T-helper 2 cell treated with Interferon-gamma antibody and Interleukin-4, amounts not matched to agents 5 μg/mL and 100 μg/mL, for 36 hours (primary cell): ENCODE results near the gene MAPK9.

ENCODE experiments used
- DNase-seq: peaks from one replicate; pipeline ENCODE4 v3.0.0; 2021; ENCODE audit warnings: low spot score
- H3K27ac Mint-ChIP-seq: one replicate; pipeline ENCODE4 v1.8.0; 2021; ENCODE audit warnings: mild to moderate bottlenecking, mixed read lengths
- H3K27me3 Mint-ChIP-seq: one replicate; pipeline ENCODE4 v1.8.0; 2021; ENCODE audit warnings: low read depth, mixed read lengths
- H3K36me3 Mint-ChIP-seq: one replicate; pipeline ENCODE4 v1.8.0; 2021; ENCODE audit warnings: low read depth, mixed read lengths
- H3K4me1 Mint-ChIP-seq: one replicate; pipeline ENCODE4 v1.8.0; 2021; ENCODE audit warnings: low read depth, mixed read lengths
- H3K4me3 Mint-ChIP-seq: one replicate; pipeline ENCODE4 v1.8.0; 2022; ENCODE audit warnings: mild to moderate bottlenecking, moderate library complexity, mixed read lengths
- H3K9me3 Mint-ChIP-seq: one replicate; pipeline ENCODE4 v1.8.0; 2021; ENCODE audit warnings: mixed read lengths

The MAPK9 gene

GRCh38 chr5:180259260-180259611 is 32.6 kb downstream of the MAPK9 start:
- H3K4me1 Mint-ChIP-seq, result no peaks in the 10 kb centered on the region
- H3K27ac Mint-ChIP-seq, result no peak overlapping the region
- no peak for DNase-seq
- H3K9me3 Mint-ChIP-seq, result peaks cover 79% of the 10 kb centered on the region
- H3K27me3 Mint-ChIP-seq, result no peaks in the 10 kb centered on the region
- H3K36me3 Mint-ChIP-seq, result peaks cover 88% of the 10 kb centered on the region
- no peak overlapping the region for H3K4me3 Mint-ChIP-seq

GRCh38 chr5:180253036-180253824 is 38.7 kb downstream of the MAPK9 start:
- Mint-ChIP-seq H3K4me3 (no peak overlapping the region), H3K27ac (no peak overlapping the region), H3K27me3 (no peaks in the 10 kb centered on the region), H3K4me1 (no peaks in the 10 kb centered on the region), H3K36me3 (peaks cover 78% of the 10 kb centered on the region), H3K9me3 (peaks cover 61% of the 10 kb centered on the region)
- DNase-seq, result no peak

- H3K27ac Mint-ChIP-seq, result no peak overlapping the region
- H3K9me3 Mint-ChIP-seq, result peaks cover 62% of the 10 kb centered on the region
- no peak overlapping the region for H3K4me3 Mint-ChIP-seq
Observed at GRCh38 chr5:180251887-180252286, 40.0 kb downstream of the MAPK9 start.

GRCh38 chr5:180251141-180251540 is 40.7 kb downstream of the MAPK9 start:
- peaks cover 63% of the 10 kb centered on the region for H3K9me3 Mint-ChIP-seq
- peaks cover 80% of the 10 kb centered on the region for H3K36me3 Mint-ChIP-seq
- H3K27ac Mint-ChIP-seq, result no peak overlapping the region
- DNase-seq, result no peak
- no peaks in the 10 kb centered on the region for H3K27me3 Mint-ChIP-seq
- no peak overlapping the region for H3K4me3 Mint-ChIP-seq
- no peaks in the 10 kb centered on the region for H3K4me1 Mint-ChIP-seq

More at GRCh38 chr5:180251887-180252286, 40.0 kb downstream of the MAPK9 start:
- no peaks in the 10 kb centered on the region for H3K27me3 Mint-ChIP-seq
- no peak for DNase-seq
- peaks cover 78% of the 10 kb centered on the region for H3K36me3 Mint-ChIP-seq
- no peaks in the 10 kb centered on the region for H3K4me1 Mint-ChIP-seq

- no peaks in the 10 kb centered on the region for H3K27me3 Mint-ChIP-seq
- no peaks in the 10 kb centered on the region for H3K4me1 Mint-ChIP-seq
- peaks cover 61% of the 10 kb centered on the region for H3K9me3 Mint-ChIP-seq
- no peak overlapping the region for H3K4me3 Mint-ChIP-seq
- H3K27ac Mint-ChIP-seq, result no peak overlapping the region
- DNase-seq, result no peak
- H3K36me3 Mint-ChIP-seq, result peaks cover 80% of the 10 kb centered on the region
Observed at GRCh38 chr5:180250329-180250728, 41.6 kb downstream of the MAPK9 start.

GRCh38 chr5:180241600-180241999 is 50.3 kb downstream of the MAPK9 start:
- H3K36me3 Mint-ChIP-seq, result peaks cover 83% of the 10 kb centered on the region
- H3K4me3 Mint-ChIP-seq, result no peak overlapping the region
- H3K27ac Mint-ChIP-seq, result no peak overlapping the region
- H3K4me1 Mint-ChIP-seq, result no peaks in the 10 kb centered on the region
- peaks cover 55% of the 10 kb centered on the region for H3K9me3 Mint-ChIP-seq
- no peaks in the 10 kb centered on the region for H3K27me3 Mint-ChIP-seq
- DNase-seq, result no peak

GRCh38 chr5:180238631-180239030 is 53.3 kb downstream of the MAPK9 start:
- Mint-ChIP-seq H3K9me3 (peaks cover 42% of the 10 kb centered on the region), H3K36me3 (peaks cover 88% of the 10 kb centered on the region), H3K4me1 (no peaks in the 10 kb centered on the region), H3K4me3 (no peak overlapping the region), H3K27me3 (no peaks in the 10 kb centered on the region), H3K27ac (no peak overlapping the region)
- no peak for DNase-seq

- H3K9me3 Mint-ChIP-seq, result peaks cover 25% of the 10 kb centered on the region
Observed at GRCh38 chr5:180235846-180236245, 56.0 kb downstream of the MAPK9 start.

GRCh38 chr5:180235077-180235476 is 56.8 kb downstream of the MAPK9 start:
- Mint-ChIP-seq H3K27ac (no peak overlapping the region), H3K9me3 (peaks cover 18% of the 10 kb centered on the region), H3K4me1 (no peaks in the 10 kb centered on the region), H3K4me3 (no peak overlapping the region), H3K27me3 (no peaks in the 10 kb centered on the region), H3K36me3 (peaks cover 64% of the 10 kb centered on the region)
- no peak for DNase-seq

More at GRCh38 chr5:180235846-180236245, 56.0 kb downstream of the MAPK9 start:
- H3K27ac Mint-ChIP-seq, result no peak overlapping the region
- DNase-seq, result no peak
- H3K36me3 Mint-ChIP-seq, result peaks cover 72% of the 10 kb centered on the region
- no peaks in the 10 kb centered on the region for H3K4me1 Mint-ChIP-seq
- no peaks in the 10 kb centered on the region for H3K27me3 Mint-ChIP-seq
- no peak overlapping the region for H3K4me3 Mint-ChIP-seq

GRCh38 chr5:180234271-180234670 is 57.6 kb downstream of the MAPK9 start:
- no peaks in the 10 kb centered on the region for H3K27me3 Mint-ChIP-seq
- no peak overlapping the region for H3K4me3 Mint-ChIP-seq
- H3K4me1 Mint-ChIP-seq, result no peaks in the 10 kb centered on the region
- H3K9me3 Mint-ChIP-seq, result peaks cover 14% of the 10 kb centered on the region
- no peak overlapping the region for H3K27ac Mint-ChIP-seq
- peaks cover 57% of the 10 kb centered on the region for H3K36me3 Mint-ChIP-seq
- DNase-seq, result no peak

- H3K4me1 Mint-ChIP-seq, result no peaks in the 10 kb centered on the region
- H3K9me3 Mint-ChIP-seq, result peaks cover 14% of the 10 kb centered on the region
- H3K4me3 Mint-ChIP-seq, result no peak overlapping the region
- H3K36me3 Mint-ChIP-seq, result peaks cover 55% of the 10 kb centered on the region
- DNase-seq, result no peak
- H3K27me3 Mint-ChIP-seq, result no peaks in the 10 kb centered on the region
- H3K27ac Mint-ChIP-seq, result no peak overlapping the region
Observed at GRCh38 chr5:180233729-180234128, 58.2 kb downstream of the MAPK9 start.

GRCh38 chr5:180230017-180230416 is 61.9 kb downstream of the MAPK9 start:
- Mint-ChIP-seq H3K9me3 (peaks cover 25% of the 10 kb centered on the region), H3K27ac (no peak overlapping the region), H3K27me3 (no peaks in the 10 kb centered on the region), H3K36me3 (peaks cover 22% of the 10 kb centered on the region), H3K4me3 (no peak overlapping the region), H3K4me1 (no peaks in the 10 kb centered on the region)
- DNase-seq, result no peak

- no peak overlapping the region for H3K4me3 Mint-ChIP-seq
- H3K9me3 Mint-ChIP-seq, result peaks cover 57% of the 10 kb centered on the region
- H3K36me3 Mint-ChIP-seq, result no peaks in the 10 kb centered on the region
- no peak overlapping the region for H3K27ac Mint-ChIP-seq
- no peak for DNase-seq
- H3K4me1 Mint-ChIP-seq, result no peaks in the 10 kb centered on the region
- H3K27me3 Mint-ChIP-seq, result no peaks in the 10 kb centered on the region
Observed at GRCh38 chr5:180222056-180222455, 69.8 kb downstream of the MAPK9 start.

- Mint-ChIP-seq H3K9me3 (peaks cover 34% of the 10 kb centered on the region), H3K4me1 (no peaks in the 10 kb centered on the region)
Observed at GRCh38 chr5:180217797-180218196, 74.1 kb downstream of the MAPK9 start.

GRCh38 chr5:180216646-180217171 is 75.2 kb downstream of the MAPK9 start:
- Mint-ChIP-seq H3K4me1 (no peaks in the 10 kb centered on the region), H3K36me3 (no peaks in the 10 kb centered on the region), H3K27me3 (no peaks in the 10 kb centered on the region), H3K4me3 (no peak overlapping the region), H3K27ac (no peak overlapping the region), H3K9me3 (peaks cover 24% of the 10 kb centered on the region)
- DNase-seq, result no peak

More at GRCh38 chr5:180217797-180218196, 74.1 kb downstream of the MAPK9 start:
- Mint-ChIP-seq H3K36me3 (no peaks in the 10 kb centered on the region), H3K27me3 (no peaks in the 10 kb centered on the region), H3K27ac (no peak overlapping the region), H3K4me3 (no peak overlapping the region)
- no peak for DNase-seq
